GM10266 (cell line): ENCODE results near the gene PSMA5.

Experiments used
- DNase-seq: peaks from one replicate; pipeline ENCODE4 v3.0.0; 2012; ENCODE audit errors: extremely low spot score
- CTCF ChIP-seq: IDR thresholded peaks from 2 replicates; pipeline ENCODE4 v1.5.1; 2012; ENCODE audit warnings: mild to moderate bottlenecking, low read depth; ENCODE audit not compliant: control insufficient read depth, insufficient read depth; ENCODE audit errors: missing control alignments

PSMA5 gene

GRCh38 chr1:109351457-109351856, 74.8 kb downstream of the PSMA5 start:
- DNase-seq = no peak
- no peak for TF ChIP-seq CTCF

GRCh38 chr1:109350655-109351054, 75.6 kb downstream of the PSMA5 start:
- DNase-seq = no peak
- no peak for TF ChIP-seq CTCF

GRCh38 chr1:109350182-109350581, 76.1 kb downstream of the PSMA5 start:
- no peak for DNase-seq
- TF ChIP-seq CTCF = no peak
